ENCODE measurements around the gene LEFTY2. TPM values are rescaled to one million over a fixed set of nuclear protein-coding genes. Genes with fewer than 3 reads are reported as not detected.

The LEFTY2 gene
- total RNA-seq, 1 donor from 2014 or later = 2.6 TPM

- Histone ChIP-seq H3K9me3 (no peaks in the 10 kb centered on the region), H3K4me1 (no peaks in the 10 kb centered on the region), H3K4me3 (no peak overlapping the region), H3K27ac (no peak overlapping the region), H3K36me3 (no peaks in the 10 kb centered on the region), H3K27me3 (no peaks in the 10 kb centered on the region)
- no peak for TF ChIP-seq CTCF (IDR thresholded peaks at IDR 0.05)
- no peak for DNase-seq (ENCODE audit: low spot score in 2 of 2)
- intact Hi-C loops (cut with DNase I) = no loop called here
Measured at GRCh38 chr1:225887030-225887314, 54.0 kb downstream of the LEFTY2 start.

Other genes with a start within 250 kb of the LEFTY2 start
- 49.4 TPM for gene SRP9, start 163.4 kb downstream of the LEFTY2 start, total RNA-seq
- 127 TPM for gene EPHX1, start 131.1 kb downstream of the LEFTY2 start, total RNA-seq
- 41.3 TPM for gene TMEM63A, start 58.8 kb downstream of the LEFTY2 start, total RNA-seq
- not detected for gene LEFTY1, start 52.1 kb downstream of the LEFTY2 start, total RNA-seq
- 126 TPM for gene PYCR2, start 17.0 kb downstream of the LEFTY2 start, total RNA-seq
- 12.3 TPM for gene SDE2, start 58.1 kb upstream of the LEFTY2 start, total RNA-seq
- 214 TPM for gene H3-3A, start 121.5 kb upstream of the LEFTY2 start, total RNA-seq
- 31.5 TPM for gene ACBD3, start 245.5 kb upstream of the LEFTY2 start, total RNA-seq

Measured in ascending aorta (tissue), 2 donors.